Measurements from ENCODE around the gene SCD. TPM values are rescaled to one million over a fixed set of nuclear protein-coding genes. Genes with fewer than 3 reads are reported as not detected.
"Not testable (repeated sequence)": the region's sequence is repeated elsewhere in the genome, so short reads cannot be mapped to it uniquely, and the experiment has no call there.

The SCD gene
- total RNA-seq, result 1 to 10 TPM; 2.1 to 5.7 (median 4.7) TPM
- total RNA-seq (2013), result 3.4 TPM
- 0.95 to 125 (median 11.5) reads per million in 29 experiments for total RNA-seq

DNA sequence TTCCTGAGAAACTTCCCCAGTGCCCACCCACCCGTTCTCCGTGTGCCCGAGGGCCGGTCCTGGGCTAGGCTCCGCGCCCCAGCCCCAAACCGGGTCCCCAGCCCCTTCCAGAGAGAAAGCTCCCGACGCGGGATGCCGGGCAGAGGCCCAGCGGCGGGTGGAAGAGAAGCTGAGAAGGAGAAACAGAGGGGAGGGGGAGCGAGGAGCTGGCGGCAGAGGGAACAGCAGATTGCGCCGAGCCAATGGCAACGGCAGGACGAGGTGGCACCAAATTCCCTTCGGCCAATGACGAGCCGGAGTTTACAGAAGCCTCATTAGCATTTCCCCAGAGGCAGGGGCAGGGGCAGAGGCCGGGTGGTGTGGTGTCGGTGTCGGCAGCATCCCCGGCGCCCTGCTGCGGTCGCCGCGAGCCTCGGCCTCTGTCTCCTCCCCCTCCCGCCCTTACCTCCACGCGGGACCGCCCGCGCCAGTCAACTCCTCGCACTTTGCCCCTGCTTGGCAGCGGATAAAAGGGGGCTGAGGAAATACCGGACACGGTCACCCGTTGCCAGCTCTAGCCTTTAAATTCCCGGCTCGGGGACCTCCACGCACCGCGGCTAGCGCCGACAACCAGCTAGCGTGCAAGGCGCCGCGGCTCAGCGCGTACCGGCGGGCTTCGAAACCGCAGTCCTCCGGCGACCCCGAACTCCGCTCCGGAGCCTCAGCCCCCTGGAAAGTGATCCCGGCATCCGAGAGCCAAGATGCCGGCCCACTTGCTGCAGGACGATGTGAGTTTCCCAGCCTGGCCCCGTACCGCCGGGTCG is at the start of gene SCD:
TSS of gene SCD (plus strand) at position 469 of the 803 bp plus-strand sequence. CDS start at position 741, 272 bp downstream.
- Histone ChIP-seq H3K27ac (ENCODE audit: low read length) (peak within 1 kb of the TSS; percentile 35), H3K27me3 (replicated peaks in 1 of 2; ENCODE audit: control insufficient read depth in 2 of 2, extremely low read depth in 1 of 2, insufficient read depth in 2 of 2, low read length in 1 of 2) (peaks cover 0 to 9% of the 10 kb centered on the region in 2 experiments), H3K36me3 (ENCODE audit: control insufficient read depth in 2 of 2, extremely low read depth in 1 of 2, insufficient read depth in 1 of 2, low read length in 1 of 2) (no peaks in the 10 kb centered on the region), H3K9me3 (no peaks in the 10 kb centered on the region), H3K4me3 (ENCODE audit: control insufficient read depth in 1 of 2, extremely low read depth in 1 of 2, low read length in 1 of 2) (peak within 1 kb of the TSS; percentile 69 to 77), H3K4me1 (ENCODE audit: control insufficient read depth in 1 of 2, extremely low read depth in 1 of 2, insufficient read depth in 2 of 2, low read length in 2 of 2) (peaks cover 2 to 31% of the 10 kb centered on the region in 2 experiments)
- Mint-ChIP-seq H3K4me1 (peaks cover 17 to 32% (median 21%) of the 10 kb centered on the region in 3 donors), H3K4me3 (peak within 1 kb of the TSS; percentile 80 to 88 (median 81)), H3K27me3 (peaks cover 0 to 5% of the 10 kb centered on the region in 2 donors), H3K36me3 (peaks cover 7% of the 10 kb centered on the region), H3K9me3 (no peaks in the 10 kb centered on the region), H3K27ac (peak within 1 kb of the TSS; percentile 23 to 29)
- CTCF ChIA-PET, result interaction anchor here (0.5 to 3.9 kb wide), 15 partner anchors 15 to 199 kb away, joined by 3 to 37 read pairs (median 4); partner anchors contain the start of gene HIF1AN (in 1 of the 2)
- POLR2A ChIA-PET, result interaction anchor here (0.6 to 1.9 kb wide), 5 partner anchors 14 to 55 kb away, joined by 3 to 9 read pairs (median 4); no protein-coding TSS in a partner anchor
- ATAC-seq (replicated peaks in 1 of 4) (peak; percentile 84 to 92 (median 86)), DNase-seq (peak; percentile 43 to 86 (median 62))
- under 1% methylated on average over 59 of the region's 73 CpGs for WGBS (ENCODE audit: insufficient coverage)

DNA sequence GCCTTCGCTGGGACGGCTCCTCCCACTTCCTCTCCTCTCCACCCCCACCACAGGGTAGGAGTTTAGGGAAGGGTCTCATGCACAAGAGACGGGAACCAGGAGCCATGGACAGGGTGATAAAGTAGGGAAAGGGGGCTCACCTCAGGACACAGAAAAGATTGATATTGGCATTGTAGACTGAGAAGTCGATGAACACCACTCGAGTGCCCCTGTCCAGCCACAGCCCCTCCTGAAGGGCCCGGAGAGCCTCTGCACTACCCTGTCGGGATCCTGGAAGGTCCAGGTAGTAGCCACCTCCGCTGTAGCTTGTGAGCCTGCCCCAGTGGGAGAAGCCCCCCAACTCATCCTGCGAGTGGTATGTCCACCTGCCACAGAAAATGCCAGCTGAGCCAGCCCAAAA is 49.8 kb upstream of the SCD start:
- Mint-ChIP-seq H3K9me3 (peaks cover 0 to 4% (median 0%) of the 10 kb centered on the region in 3 donors), H3K27ac (no peak overlapping the region), H3K36me3 (no peaks in the 10 kb centered on the region), H3K4me1 (no peaks in the 10 kb centered on the region), H3K4me3 (no peak overlapping the region), H3K27me3 (peaks cover 47 to 52% of the 10 kb centered on the region in 2 donors)
- no peaks in the 10 kb centered on the region for H3K4me1 ChIP-seq (ENCODE audit: control insufficient read depth in 1 of 2, extremely low read depth in 1 of 2, insufficient read depth in 2 of 2, low read length in 2 of 2)
- H3K36me3 ChIP-seq (ENCODE audit: control insufficient read depth in 2 of 2, extremely low read depth in 1 of 2, insufficient read depth in 1 of 2, low read length in 1 of 2), result no peaks in the 10 kb centered on the region
- CTCF ChIA-PET, result no interaction called here
- no peaks in the 10 kb centered on the region for H3K9me3 ChIP-seq
- no peak overlapping the region for H3K27ac ChIP-seq (ENCODE audit: low read length)
- ATAC-seq (replicated peaks in 1 of 4) (no peak), DNase-seq (no peak)
- 85% methylated on average over 5 of the region's 9 CpGs for WGBS (ENCODE audit: insufficient coverage)
- peaks cover 2 to 35% of the 10 kb centered on the region in 2 experiments for H3K27me3 ChIP-seq (replicated peaks in 1 of 2; ENCODE audit: control insufficient read depth in 2 of 2, extremely low read depth in 1 of 2, insufficient read depth in 2 of 2, low read length in 1 of 2)
- no peak overlapping the region for H3K4me3 ChIP-seq (ENCODE audit: control insufficient read depth in 1 of 2, extremely low read depth in 1 of 2, low read length in 1 of 2)
- POLR2A ChIA-PET, result no interaction called here

DNA sequence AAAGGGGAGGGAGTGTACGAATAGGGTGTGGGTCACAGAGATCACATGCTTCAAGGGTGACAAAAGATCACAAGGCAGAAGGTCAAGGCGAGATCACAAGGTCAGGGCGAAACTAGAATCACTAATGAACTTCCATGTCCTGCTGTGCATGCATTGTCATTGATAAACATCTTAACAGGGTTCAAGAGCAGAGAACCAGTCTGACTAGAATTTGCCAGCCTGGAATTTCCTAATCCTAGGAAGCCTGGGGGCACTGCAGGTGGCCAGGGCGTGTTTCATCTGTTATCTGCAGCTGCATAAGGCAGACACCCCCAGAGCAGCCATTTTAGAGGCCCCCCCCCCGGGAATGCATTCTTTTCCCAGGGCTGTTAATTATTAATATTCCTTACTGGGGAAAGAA is 45.9 kb upstream of the SCD start:
- H3K9me3 Mint-ChIP-seq; H3K4me3 ChIP-seq (ENCODE audit: control insufficient read depth in 1 of 2, extremely low read depth in 1 of 2, low read length in 1 of 2); H3K4me3 Mint-ChIP-seq; CTCF ChIA-PET; H3K36me3 ChIP-seq (ENCODE audit: control insufficient read depth in 2 of 2, extremely low read depth in 1 of 2, insufficient read depth in 1 of 2, low read length in 1 of 2); H3K36me3 Mint-ChIP-seq; H3K9me3 ChIP-seq; H3K27ac Mint-ChIP-seq; H3K4me1 Mint-ChIP-seq; DNase-seq; H3K4me1 ChIP-seq (ENCODE audit: control insufficient read depth in 1 of 2, extremely low read depth in 1 of 2, insufficient read depth in 2 of 2, low read length in 2 of 2); ATAC-seq (replicated peaks in 1 of 4); H3K27ac ChIP-seq (ENCODE audit: low read length): not testable (repeated sequence)
- H3K27me3 Mint-ChIP-seq, result peaks cover 49 to 54% of the 10 kb centered on the region in 2 donors
- WGBS (ENCODE audit: insufficient coverage), result 66% methylated on average over 3 of the region's 5 CpGs
- POLR2A ChIA-PET, result interaction anchor here in 1 of 2 donors (0.6 kb wide), 1 partner anchor 10 kb away, joined by 3 read pairs; no protein-coding TSS in a partner anchor
- peaks cover 0 to 25% of the 10 kb centered on the region in 2 experiments for H3K27me3 ChIP-seq (replicated peaks in 1 of 2; ENCODE audit: control insufficient read depth in 2 of 2, extremely low read depth in 1 of 2, insufficient read depth in 2 of 2, low read length in 1 of 2)

DNA sequence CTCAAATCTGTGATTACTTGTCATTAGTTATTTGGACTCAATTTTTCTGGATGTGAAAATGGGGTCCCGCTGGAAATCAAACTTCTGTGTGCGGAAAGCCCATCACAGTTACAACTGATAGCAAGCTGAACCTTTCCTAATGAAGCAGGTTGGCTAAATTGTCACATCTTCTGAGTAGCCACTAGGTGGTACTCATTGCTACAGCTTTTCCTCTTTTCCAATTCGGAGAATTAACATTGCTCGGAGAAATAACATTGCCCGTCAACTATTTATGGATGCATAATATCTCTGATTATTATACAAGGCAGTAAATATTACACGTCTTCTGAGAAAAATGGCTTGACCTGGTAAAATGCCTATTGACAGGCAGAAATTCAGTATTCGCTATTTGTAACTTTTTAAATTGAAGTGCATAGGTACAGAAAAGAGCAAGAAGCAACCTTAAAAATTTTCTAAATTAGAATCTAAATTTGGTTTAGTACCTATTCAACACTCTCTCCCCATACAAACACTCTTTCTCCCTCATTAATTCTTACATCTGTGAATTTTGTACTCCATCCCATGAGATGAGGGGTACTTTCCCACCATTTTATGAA is 43.2 kb upstream of the SCD start:
- ChIA-PET POLR2A (no interaction called here), CTCF (no interaction called here)
- Mint-ChIP-seq H3K9me3 (peaks cover 0 to 4% (median 0%) of the 10 kb centered on the region in 3 donors), H3K27me3 (peaks cover 47 to 57% of the 10 kb centered on the region in 2 donors), H3K36me3 (no peaks in the 10 kb centered on the region), H3K4me3 (no peak overlapping the region), H3K4me1 (no peaks in the 10 kb centered on the region), H3K27ac (no peak overlapping the region)
- H3K27ac ChIP-seq (ENCODE audit: low read length), result no peak overlapping the region
- H3K9me3 ChIP-seq, result no peaks in the 10 kb centered on the region
- no peaks in the 10 kb centered on the region for H3K36me3 ChIP-seq (ENCODE audit: control insufficient read depth in 2 of 2, extremely low read depth in 1 of 2, insufficient read depth in 1 of 2, low read length in 1 of 2)
- ATAC-seq (replicated peaks in 1 of 4) (no peak), DNase-seq (peak in 1 of 35 experiments; percentile 18)
- WGBS (ENCODE audit: insufficient coverage), result 75% methylated on average over 2 of the region's 7 CpGs
- H3K27me3 ChIP-seq (replicated peaks in 1 of 2; ENCODE audit: control insufficient read depth in 2 of 2, extremely low read depth in 1 of 2, insufficient read depth in 2 of 2, low read length in 1 of 2), result peaks cover 0 to 14% of the 10 kb centered on the region in 2 experiments
- H3K4me1 ChIP-seq (ENCODE audit: control insufficient read depth in 1 of 2, extremely low read depth in 1 of 2, insufficient read depth in 2 of 2, low read length in 2 of 2), result no peaks in the 10 kb centered on the region
- H3K4me3 ChIP-seq (ENCODE audit: control insufficient read depth in 1 of 2, extremely low read depth in 1 of 2, low read length in 1 of 2), result no peak overlapping the region

DNA sequence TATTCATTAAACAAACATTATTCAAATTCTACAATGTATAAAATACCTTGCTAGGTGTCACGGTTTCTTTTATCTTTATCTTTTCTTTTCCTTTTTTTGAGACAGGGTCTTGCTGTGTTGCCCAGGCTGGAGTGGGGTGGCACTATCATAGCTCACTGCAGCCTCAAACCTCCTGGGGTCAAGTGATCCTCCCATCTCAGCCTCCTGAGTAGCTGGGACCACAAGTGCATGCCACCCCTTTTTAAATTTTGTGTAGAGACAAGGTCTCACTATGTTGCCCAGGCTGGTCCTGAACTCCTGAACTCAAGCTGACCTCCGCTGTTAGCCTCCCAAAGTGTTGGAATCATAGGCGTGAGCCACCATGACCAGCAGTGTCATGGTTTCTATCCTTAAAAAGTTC is 42.6 kb upstream of the SCD start:
- Histone ChIP-seq H3K27me3 (replicated peaks in 1 of 2; ENCODE audit: control insufficient read depth in 2 of 2, extremely low read depth in 1 of 2, insufficient read depth in 2 of 2, low read length in 1 of 2) (peaks cover 0 to 14% of the 10 kb centered on the region in 2 experiments), H3K27ac (ENCODE audit: low read length) (no peak overlapping the region), H3K4me3 (ENCODE audit: control insufficient read depth in 1 of 2, extremely low read depth in 1 of 2, low read length in 1 of 2) (no peak overlapping the region), H3K36me3 (ENCODE audit: control insufficient read depth in 2 of 2, extremely low read depth in 1 of 2, insufficient read depth in 1 of 2, low read length in 1 of 2) (no peaks in the 10 kb centered on the region), H3K9me3 (no peaks in the 10 kb centered on the region), H3K4me1 (ENCODE audit: control insufficient read depth in 1 of 2, extremely low read depth in 1 of 2, insufficient read depth in 2 of 2, low read length in 2 of 2) (no peaks in the 10 kb centered on the region)
- WGBS (ENCODE audit: insufficient coverage), result 88% methylated on average over 2 of the region's 3 CpGs
- Mint-ChIP-seq H3K4me3 (no peak overlapping the region), H3K9me3 (peaks cover 0 to 4% (median 0%) of the 10 kb centered on the region in 3 donors), H3K36me3 (no peaks in the 10 kb centered on the region), H3K4me1 (no peaks in the 10 kb centered on the region), H3K27ac (no peak overlapping the region), H3K27me3 (peaks cover 45 to 56% of the 10 kb centered on the region in 2 donors)
- POLR2A ChIA-PET, result no interaction called here
- no peak for DNase-seq
- CTCF ChIA-PET, result interaction anchor here in 1 of 2 donors (0.8 kb wide), 1 partner anchor 214 kb away, joined by 3 read pairs; no protein-coding TSS in a partner anchor
- no peak for ATAC-seq (replicated peaks in 1 of 4)

DNA sequence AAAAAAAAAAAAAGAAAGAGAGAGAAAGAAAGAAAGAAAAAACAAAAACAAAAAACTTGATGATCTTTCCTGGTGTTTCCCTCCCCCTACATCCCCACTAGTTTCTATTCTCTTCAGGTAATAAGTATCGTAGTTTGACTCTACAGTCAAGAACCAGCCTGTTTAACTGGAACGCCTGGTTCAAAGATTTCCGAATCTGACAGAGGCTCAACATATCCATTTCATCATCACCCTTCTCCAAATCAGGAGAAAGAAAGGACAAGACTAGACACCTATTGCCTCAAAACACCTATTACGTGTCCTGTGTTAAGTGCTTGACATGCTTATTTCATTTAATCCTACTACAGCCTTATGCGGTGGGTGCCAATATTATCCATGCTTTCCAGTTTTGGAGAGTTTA is 40.2 kb upstream of the SCD start:
- H3K27me3 Mint-ChIP-seq, result peaks cover 43 to 52% of the 10 kb centered on the region in 2 donors
- no peak overlapping the region for H3K4me3 Mint-ChIP-seq
- no peaks in the 10 kb centered on the region for H3K4me1 ChIP-seq (ENCODE audit: control insufficient read depth in 1 of 2, extremely low read depth in 1 of 2, insufficient read depth in 2 of 2, low read length in 2 of 2)
- DNase-seq (no peak), ATAC-seq (replicated peaks in 1 of 4) (no peak)
- WGBS (ENCODE audit: insufficient coverage), result 90% methylated on average over 2 of the region's 5 CpGs
- H3K4me3 ChIP-seq (ENCODE audit: control insufficient read depth in 1 of 2, extremely low read depth in 1 of 2, low read length in 1 of 2), result no peak overlapping the region
- no peaks in the 10 kb centered on the region for H3K36me3 Mint-ChIP-seq
- no peaks in the 10 kb centered on the region for H3K4me1 Mint-ChIP-seq
- no peak overlapping the region for H3K27ac Mint-ChIP-seq
- H3K27me3 ChIP-seq (replicated peaks in 1 of 2; ENCODE audit: control insufficient read depth in 2 of 2, extremely low read depth in 1 of 2, insufficient read depth in 2 of 2, low read length in 1 of 2), result peaks cover 1 to 18% of the 10 kb centered on the region in 2 experiments
- no peaks in the 10 kb centered on the region for H3K9me3 Mint-ChIP-seq
- CTCF ChIA-PET, result no interaction called here
- POLR2A ChIA-PET, result no interaction called here
- H3K27ac ChIP-seq (ENCODE audit: low read length), result no peak overlapping the region
- H3K36me3 ChIP-seq (ENCODE audit: control insufficient read depth in 2 of 2, extremely low read depth in 1 of 2, insufficient read depth in 1 of 2, low read length in 1 of 2), result no peaks in the 10 kb centered on the region
- no peaks in the 10 kb centered on the region for H3K9me3 ChIP-seq

Data from T-cell (primary cell).